ENCODE measurements around the gene PLAAT1.

Gene PLAAT1

DNA sequence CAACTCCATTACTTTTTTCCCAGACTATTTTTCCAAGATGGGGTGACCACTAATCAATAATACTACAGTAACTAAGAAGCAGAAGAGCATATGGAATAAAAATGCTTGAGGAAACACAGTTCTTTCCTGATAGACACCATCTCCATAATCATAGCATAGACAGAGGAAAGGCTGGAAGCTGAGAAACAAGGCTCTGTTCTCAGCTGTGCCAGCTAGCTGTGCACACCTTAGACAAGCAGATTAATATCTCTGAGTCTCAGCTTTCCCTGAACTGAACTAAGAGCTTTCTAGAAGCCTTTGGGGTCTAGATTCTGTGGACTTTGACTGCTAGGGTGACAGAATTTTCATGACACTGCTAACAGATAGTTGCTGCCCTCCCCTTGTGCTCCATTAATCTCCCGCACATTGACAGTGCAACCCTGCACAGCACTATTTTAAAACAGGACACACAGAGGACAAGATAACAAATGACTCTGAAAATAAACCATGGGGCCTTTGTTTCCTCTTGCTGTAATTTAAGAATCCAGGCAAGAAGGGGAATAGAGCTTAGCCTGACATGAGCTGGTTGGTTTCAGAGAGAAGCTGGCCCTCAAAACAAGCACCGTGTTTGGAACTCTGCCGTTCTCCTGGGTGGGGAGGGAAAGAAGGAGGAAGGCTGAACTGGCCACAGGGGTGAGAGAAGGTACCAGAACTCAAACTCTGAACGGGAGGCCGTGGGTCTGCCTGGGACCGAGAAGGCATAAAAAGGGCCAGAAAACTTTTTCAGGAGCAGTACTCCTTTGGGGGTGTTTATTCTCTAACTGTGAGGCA lies 70.1 kb downstream of the PLAAT1 start:
- TF ChIP-seq, protein P1, sequence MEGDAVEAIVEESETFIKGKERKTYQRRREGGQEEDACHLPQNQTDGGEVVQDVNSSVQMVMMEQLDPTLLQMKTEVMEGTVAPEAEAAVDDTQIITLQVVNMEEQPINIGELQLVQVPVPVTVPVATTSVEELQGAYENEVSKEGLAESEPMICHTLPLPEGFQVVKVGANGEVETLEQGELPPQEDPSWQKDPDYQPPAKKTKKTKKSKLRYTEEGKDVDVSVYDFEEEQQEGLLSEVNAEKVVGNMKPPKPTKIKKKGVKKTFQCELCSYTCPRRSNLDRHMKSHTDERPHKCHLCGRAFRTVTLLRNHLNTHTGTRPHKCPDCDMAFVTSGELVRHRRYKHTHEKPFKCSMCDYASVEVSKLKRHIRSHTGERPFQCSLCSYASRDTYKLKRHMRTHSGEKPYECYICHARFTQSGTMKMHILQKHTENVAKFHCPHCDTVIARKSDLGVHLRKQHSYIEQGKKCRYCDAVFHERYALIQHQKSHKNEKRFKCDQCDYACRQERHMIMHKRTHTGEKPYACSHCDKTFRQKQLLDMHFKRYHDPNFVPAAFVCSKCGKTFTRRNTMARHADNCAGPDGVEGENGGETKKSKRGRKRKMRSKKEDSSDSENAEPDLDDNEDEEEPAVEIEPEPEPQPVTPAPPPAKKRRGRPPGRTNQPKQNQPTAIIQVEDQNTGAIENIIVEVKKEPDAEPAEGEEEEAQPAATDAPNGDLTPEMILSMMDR (IDR thresholded peaks at IDR 0.05; ENCODE audit: borderline replicate concordance, insufficient read depth, low read depth, low read length) = no peak
- H3K4me3 ChIP-seq (ENCODE audit: low read depth, low read length) = no peak overlapping the region

DNA sequence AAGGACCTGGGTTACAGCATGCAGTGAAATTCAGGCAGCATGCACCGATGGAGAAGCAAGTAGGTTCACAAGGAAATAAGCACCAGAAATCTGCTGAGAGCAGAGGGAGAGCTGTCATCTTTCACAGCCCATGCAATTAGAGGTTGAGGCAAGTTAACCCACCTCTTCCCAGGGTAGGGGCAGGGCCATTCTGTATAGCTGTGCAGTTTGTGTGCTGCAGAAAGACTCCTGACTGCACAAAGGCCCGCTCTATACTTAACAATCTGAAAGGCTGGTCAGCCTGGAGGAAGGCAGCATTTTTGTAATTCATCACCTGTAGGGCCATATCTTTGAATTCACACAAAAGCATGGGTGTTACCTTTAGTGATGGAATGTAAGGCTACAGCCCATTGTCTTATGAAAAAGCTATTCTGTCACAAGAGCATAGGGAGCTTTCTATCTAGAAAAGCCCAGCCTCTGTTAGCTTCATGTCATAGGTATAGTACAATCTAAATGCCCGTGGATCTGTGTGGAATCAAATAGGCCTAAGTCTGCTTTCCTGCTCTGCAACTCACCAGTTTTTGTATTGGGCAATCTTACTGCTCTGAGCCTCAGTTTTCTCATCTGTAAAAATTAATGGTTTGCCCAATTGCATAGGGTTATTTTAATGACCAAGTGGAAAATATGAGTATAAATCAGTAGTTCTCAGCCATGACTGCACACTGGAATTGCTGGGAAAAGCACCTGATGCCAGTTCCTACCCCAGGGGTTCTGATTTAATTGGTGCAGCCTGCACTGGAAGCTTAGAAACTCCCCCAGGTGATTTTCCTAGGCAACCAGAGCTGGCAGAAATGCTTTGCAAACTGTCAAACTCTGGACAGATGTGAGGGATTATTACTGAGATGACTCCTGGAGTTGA lies 72.3 kb downstream of the PLAAT1 start:
- no peak overlapping the region for H3K4me3 ChIP-seq (ENCODE audit: low read depth, low read length)
- TF ChIP-seq, protein P1 (IDR thresholded peaks at IDR 0.05; ENCODE audit: borderline replicate concordance, insufficient read depth, low read depth, low read length) = no peak

DNA sequence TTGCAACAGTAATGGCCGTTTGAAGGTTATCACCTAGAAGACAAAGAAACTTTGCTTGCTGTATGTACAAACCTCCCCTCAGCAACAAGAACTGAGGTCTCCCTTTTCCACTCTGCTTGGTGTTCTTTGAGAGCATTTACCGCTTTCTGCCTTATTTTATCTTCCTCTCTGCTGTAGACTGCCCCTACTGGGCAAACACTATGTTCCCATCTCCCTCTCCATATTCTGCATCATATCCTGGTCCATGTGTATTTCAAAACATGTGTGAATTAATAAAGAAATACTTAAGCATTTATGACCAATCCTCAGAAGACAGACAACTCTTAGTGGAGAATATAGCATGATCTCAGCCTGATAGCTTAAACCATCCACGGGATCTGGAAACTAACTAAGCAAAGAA lies 73.1 kb downstream of the PLAAT1 start:
- TF ChIP-seq, protein P1 (IDR thresholded peaks at IDR 0.05; ENCODE audit: borderline replicate concordance, insufficient read depth, low read depth, low read length) = no peak

DNA sequence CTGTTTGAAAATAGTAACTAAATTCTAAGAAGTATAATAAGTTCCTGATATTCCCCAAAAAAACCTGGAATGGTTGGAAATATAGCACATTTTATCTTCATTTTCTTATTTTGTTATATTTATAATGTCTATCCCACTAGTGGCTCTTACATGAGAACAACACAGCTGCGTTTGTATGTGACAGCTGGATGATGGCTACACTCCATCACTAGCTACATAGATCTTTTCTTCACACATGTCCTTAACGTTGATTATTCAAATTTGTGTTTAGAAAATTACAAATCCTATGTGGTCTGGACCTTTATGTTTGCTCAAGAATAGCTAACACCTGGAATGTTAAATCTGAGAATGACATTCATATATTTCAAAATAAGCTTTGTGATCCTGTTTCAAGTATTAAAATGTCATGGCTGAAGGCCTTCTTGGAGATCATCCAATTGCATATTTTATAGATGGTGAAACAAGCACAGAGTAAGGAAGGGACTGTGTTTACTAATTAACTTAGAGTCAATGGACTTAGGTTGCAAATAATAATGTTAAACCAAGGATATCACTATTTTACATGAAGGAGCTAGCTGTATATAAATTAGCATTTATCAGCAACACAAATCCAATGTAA lies 76.8 kb downstream of the PLAAT1 start:
- no peak overlapping the region for H3K4me3 ChIP-seq (ENCODE audit: low read depth, low read length)
- TF ChIP-seq, protein P1 (IDR thresholded peaks at IDR 0.05; ENCODE audit: borderline replicate concordance, insufficient read depth, low read depth, low read length) = no peak

More for the DNA sequence above, 73.1 kb downstream of the PLAAT1 start:
- H3K4me3 ChIP-seq (ENCODE audit: low read depth, low read length) = no peak overlapping the region

All from GM12875 (cell line).